HCEC 1CT (cell line): ENCODE results near the gene ABCB8.
"Not testable (repeated sequence)": the region's sequence is repeated elsewhere in the genome, so short reads cannot be mapped to it uniquely, and the experiment has no call there.

Experiments used
- DNase-seq: peaks from one replicate; pipeline ENCODE4 v3.0.0-alpha.2; 2017

The ABCB8 gene

GRCh38 chr7:151038951-151039849 is 10.9 kb downstream of the ABCB8 start:
- DNase-seq, result peak; percentile 84

- DNase-seq, result no peak
Observed at GRCh38 chr7:151039850-151040548, 11.7 kb downstream of the ABCB8 start.

GRCh38 chr7:151040616-151041375 is 12.5 kb downstream of the ABCB8 start:
- no peak for DNase-seq

- DNase-seq, result not testable (repeated sequence)
Observed at GRCh38 chr7:151043449-151043848, 15.2 kb downstream of the ABCB8 start.

GRCh38 chr7:151043959-151044358 is 15.7 kb downstream of the ABCB8 start:
- no peak for DNase-seq

GRCh38 chr7:151045262-151045661 is 17.0 kb downstream of the ABCB8 start:
- no peak for DNase-seq

GRCh38 chr7:151045967-151046366 is 17.7 kb downstream of the ABCB8 start:
- DNase-seq, result no peak

GRCh38 chr7:151046603-151047573 is 18.6 kb downstream of the ABCB8 start:
- no peak for DNase-seq

- DNase-seq, result no peak
Observed at GRCh38 chr7:151047976-151048815, 19.9 kb downstream of the ABCB8 start, which contains the start of gene ASIC3. TSS of gene ASIC3 (plus strand) at chr7:151048531. CDS start at chr7:151048886, 355 bp downstream.

GRCh38 chr7:151048911-151049463 is 20.7 kb downstream of the ABCB8 start:
- DNase-seq, result no peak

- DNase-seq, result no peak
Observed at GRCh38 chr7:151051108-151051507, 22.9 kb downstream of the ABCB8 start.

GRCh38 chr7:151053096-151053495 is 24.8 kb downstream of the ABCB8 start:
- DNase-seq, result no peak

GRCh38 chr7:151053751-151054150 is 25.5 kb downstream of the ABCB8 start:
- DNase-seq, result no peak

GRCh38 chr7:151056283-151056665 is 28.0 kb downstream of the ABCB8 start:
- no peak for DNase-seq

- no peak for DNase-seq
Observed at GRCh38 chr7:151056666-151057505, 28.6 kb downstream of the ABCB8 start.

GRCh38 chr7:151057506-151057988 is 29.3 kb downstream of the ABCB8 start, which contains the start of gene CDK5:
TSS of gene CDK5 (minus strand) at chr7:151057897. CDS start at chr7:151057848, 49 bp downstream.
- DNase-seq, result peak; percentile 16

GRCh38 chr7:151057989-151058780 is 29.9 kb downstream of the ABCB8 start:
- DNase-seq, result peak; percentile 100

GRCh38 chr7:151058781-151059366 is 30.6 kb downstream of the ABCB8 start:
- peak; percentile 23 for DNase-seq
